Mesenchymal stem cell (in vitro differentiated cells and primary cell): ENCODE results near the gene CTDSP1.

ENCODE experiments used
- DNase-seq: peaks from one replicate; pipeline ENCODE4 v3.0.0-alpha.2; 2013
- H2AFZ ChIP-seq: one replicate; pipeline ENCODE4 v1.6.1; 2013; ENCODE audit warnings: low read depth, mild to moderate bottlenecking, control low read depth, inconsistent platforms, low read length, moderate library complexity
- H2AK5ac ChIP-seq: 2 replicates; pipeline ENCODE4 v1.6.1; 2013; ENCODE audit warnings: low read length, moderate library complexity, mild to moderate bottlenecking, inconsistent platforms; ENCODE audit not compliant: severe bottlenecking
- H2BK120ac ChIP-seq: one replicate; pipeline ENCODE4 v1.6.1; 2013; ENCODE audit warnings: low read depth, mild to moderate bottlenecking, inconsistent platforms, low read length, moderate library complexity
- H2BK12ac ChIP-seq, 2 experiments: one replicate each; pipeline ENCODE4 v1.6.1; 2013; ENCODE audit warnings: inconsistent platforms in 2 of 2, low read length in 2 of 2, mild to moderate bottlenecking in 2 of 2, moderate library complexity in 2 of 2, control low read depth in 1 of 2
- H2BK15ac ChIP-seq: one replicate; pipeline ENCODE4 v1.6.1; 2013; ENCODE audit warnings: mild to moderate bottlenecking, low read depth, inconsistent platforms; ENCODE audit not compliant: poor library complexity, severe bottlenecking
- H2BK5ac ChIP-seq: 2 replicates; pipeline ENCODE4 v1.6.1; 2013; ENCODE audit warnings: low read depth, mild to moderate bottlenecking, low read length, control low read depth, inconsistent platforms; ENCODE audit not compliant: poor library complexity, severe bottlenecking
- H3K14ac ChIP-seq, 2 experiments: one replicate each; pipeline ENCODE4 v1.6.1; 2013; ENCODE audit warnings: inconsistent platforms in 2 of 2, low read length in 2 of 2, control low read depth in 1 of 2, mild to moderate bottlenecking in 1 of 2, moderate library complexity in 1 of 2
- H3K18ac ChIP-seq, 2 experiments: one replicate each; pipeline ENCODE4 v1.6.1; 2013; ENCODE audit warnings: inconsistent platforms in 2 of 2, low read length in 2 of 2, control low read depth in 1 of 2, low read depth in 1 of 2, mild to moderate bottlenecking in 1 of 2
- H3K23ac ChIP-seq, 2 experiments: one replicate each; pipeline ENCODE4 v1.6.1; 2013; ENCODE audit warnings: inconsistent platforms in 2 of 2, low read length in 2 of 2, mild to moderate bottlenecking in 2 of 2, moderate library complexity in 2 of 2, control low read depth in 1 of 2
- H3K27ac ChIP-seq: 2 replicates; pipeline ENCODE4 v1.5.1; 2013; ENCODE audit warnings: mild to moderate bottlenecking, moderate library complexity, low read length, control low read depth, inconsistent platforms; ENCODE audit not compliant: poor library complexity, severe bottlenecking
- H3K27me3 ChIP-seq, 2 experiments: 2 replicates each; pipeline versions ENCODE4 v1.6.1 to v1.7.0; 2013; ENCODE audit warnings: low read length in 2 of 2, mild to moderate bottlenecking in 2 of 2, moderate library complexity in 2 of 2, control low read depth in 1 of 2, inconsistent platforms in 1 of 2; ENCODE audit not compliant: control insufficient read depth in 1 of 2, insufficient read depth in 1 of 2
- H3K36me3 ChIP-seq, 2 experiments: 2 replicates each; pipeline versions ENCODE4 v1.6.1 to v1.7.0; 2013; ENCODE audit warnings: low read length in 2 of 2, control low read depth in 1 of 2, inconsistent platforms in 1 of 2, low read depth in 1 of 2, mild to moderate bottlenecking in 1 of 2; ENCODE audit not compliant: insufficient read depth in 2 of 2, control insufficient read depth in 1 of 2
- H3K4ac ChIP-seq, 2 experiments: one replicate each; pipeline ENCODE4 v1.6.1; 2013; ENCODE audit warnings: inconsistent platforms in 2 of 2, low read length in 2 of 2, mild to moderate bottlenecking in 2 of 2, moderate library complexity in 2 of 2, control low read depth in 1 of 2, low read depth in 1 of 2
- H3K4me1 ChIP-seq: 2 replicates; pipeline ENCODE4 v1.6.1; 2013; ENCODE audit warnings: low read depth, low read length, control low read depth; ENCODE audit not compliant: control insufficient read depth, insufficient read depth
- H3K4me2 ChIP-seq: 2 replicates; pipeline ENCODE4 v1.6.1; 2013; ENCODE audit warnings: low read length, mild to moderate bottlenecking, inconsistent platforms; ENCODE audit not compliant: poor library complexity, severe bottlenecking
- H3K4me3 ChIP-seq, 2 experiments: 2 replicates each; pipeline versions ENCODE4 v1.5.1 to v1.7.0; 2013; ENCODE audit warnings: low read length in 2 of 2, mild to moderate bottlenecking in 2 of 2, control low read depth in 1 of 2, low read depth in 1 of 2; ENCODE audit not compliant: insufficient read depth in 1 of 2
- H3K79me1 ChIP-seq: replicated peaks from 2 replicates; pipeline ENCODE4 v1.6.1; 2013; ENCODE audit warnings: mild to moderate bottlenecking, control low read depth, low read length, inconsistent platforms; ENCODE audit not compliant: poor library complexity, severe bottlenecking
- H3K9ac ChIP-seq: 2 replicates; pipeline ENCODE4 v1.7.0; 2013; ENCODE audit warnings: mild to moderate bottlenecking, low read length, moderate library complexity
- H3K9me3 ChIP-seq: 2 replicates; pipeline ENCODE4 v1.7.0; 2013; ENCODE audit warnings: mild to moderate bottlenecking, low read length; ENCODE audit not compliant: control insufficient read depth
- H4K8ac ChIP-seq: one replicate; pipeline ENCODE4 v1.6.1; 2013; ENCODE audit warnings: inconsistent platforms, mild to moderate bottlenecking, low read length, moderate library complexity
- H4K91ac ChIP-seq: one replicate; pipeline ENCODE4 v1.6.1; 2013; ENCODE audit warnings: mild to moderate bottlenecking, low read length, inconsistent platforms
- WGBS: methylation state at CpG from one replicate; pipeline ENCODE4 v1.1.7; 2013; ENCODE audit warnings: mixed read lengths; 5-methylcytosine and 5-hydroxymethylcytosine counted together
- small RNA-seq: library from polyadenylated mRNA; stranded (forward); fragments of <200 nt; extraction: miRNeasy Mini kit (QIAGEN cat#:217004); gene quantifications from one replicate; pipeline ENCODE3, GENCODE V24; 2013; ENCODE audit warnings: low read depth

The CTDSP1 gene

GRCh38 chr2:218448934-218449333 is 49.3 kb downstream of the CTDSP1 start:
- Histone ChIP-seq H3K4me2 (no peak overlapping the region), H3K4me1 (no peaks in the 10 kb centered on the region), H2BK12ac (no peak overlapping the region), H3K36me3 (peaks cover 3 to 37% of the 10 kb centered on the region in 2 experiments), H3K23ac (no peak overlapping the region), H3K14ac (no peak overlapping the region), H4K91ac (no peak overlapping the region), H2AK5ac (no peak overlapping the region), H3K9me3 (no peaks in the 10 kb centered on the region), H4K8ac (no peak overlapping the region), H2BK5ac (no peak overlapping the region), H3K4me3 (no peak overlapping the region), H3K27me3 (no peaks in the 10 kb centered on the region), H3K27ac (no peak overlapping the region), H3K9ac (no peak overlapping the region), H2AFZ (no peak overlapping the region), H3K79me1 (peaks cover 2% of the 10 kb centered on the region), H2BK120ac (no peak overlapping the region), H3K4ac (no peak overlapping the region), H3K18ac (no peak overlapping the region), H2BK15ac (no peak overlapping the region)
- 79% methylated on average over 2 of the region's 3 CpGs for WGBS
- DNase-seq: peak; percentile 54

GRCh38 chr2:218452079-218452478 is 52.4 kb downstream of the CTDSP1 start:
- no peak overlapping the region for H2BK5ac ChIP-seq
- H3K36me3 ChIP-seq: peaks cover 3 to 62% of the 10 kb centered on the region in 2 experiments
- no peak overlapping the region for H2AK5ac ChIP-seq
- no peak overlapping the region for H4K8ac ChIP-seq
- no CpG with 5 or more reads among the region's 1 CpG for WGBS
- H3K23ac ChIP-seq: no peak overlapping the region
- H3K79me1 ChIP-seq: peaks cover 2% of the 10 kb centered on the region
- H3K27me3 ChIP-seq: no peaks in the 10 kb centered on the region
- no peak overlapping the region for H2AFZ ChIP-seq
- no peak overlapping the region for H3K14ac ChIP-seq
- H3K4ac ChIP-seq: no peak overlapping the region
- no peak overlapping the region for H3K27ac ChIP-seq
- no peak overlapping the region for H3K4me2 ChIP-seq
- no peak for DNase-seq
- no peak overlapping the region for H3K4me3 ChIP-seq
- no peak overlapping the region for H2BK12ac ChIP-seq
- no peak overlapping the region for H3K9ac ChIP-seq
- H4K91ac ChIP-seq: no peak overlapping the region
- H3K4me1 ChIP-seq: no peaks in the 10 kb centered on the region
- no peak overlapping the region for H2BK120ac ChIP-seq
- no peaks in the 10 kb centered on the region for H3K9me3 ChIP-seq
- no peak overlapping the region for H3K18ac ChIP-seq
- H2BK15ac ChIP-seq: no peak overlapping the region

Small RNA genes lying within 50 kb of the gene (small RNA-seq; reads per million reads assigned to genes)
- 13,183 reads per million, percentile 99 among the genes with 10 or more reads in this experiment for gene MIR26B
